Measurements from ENCODE around the gene PIK3CD.

DNA sequence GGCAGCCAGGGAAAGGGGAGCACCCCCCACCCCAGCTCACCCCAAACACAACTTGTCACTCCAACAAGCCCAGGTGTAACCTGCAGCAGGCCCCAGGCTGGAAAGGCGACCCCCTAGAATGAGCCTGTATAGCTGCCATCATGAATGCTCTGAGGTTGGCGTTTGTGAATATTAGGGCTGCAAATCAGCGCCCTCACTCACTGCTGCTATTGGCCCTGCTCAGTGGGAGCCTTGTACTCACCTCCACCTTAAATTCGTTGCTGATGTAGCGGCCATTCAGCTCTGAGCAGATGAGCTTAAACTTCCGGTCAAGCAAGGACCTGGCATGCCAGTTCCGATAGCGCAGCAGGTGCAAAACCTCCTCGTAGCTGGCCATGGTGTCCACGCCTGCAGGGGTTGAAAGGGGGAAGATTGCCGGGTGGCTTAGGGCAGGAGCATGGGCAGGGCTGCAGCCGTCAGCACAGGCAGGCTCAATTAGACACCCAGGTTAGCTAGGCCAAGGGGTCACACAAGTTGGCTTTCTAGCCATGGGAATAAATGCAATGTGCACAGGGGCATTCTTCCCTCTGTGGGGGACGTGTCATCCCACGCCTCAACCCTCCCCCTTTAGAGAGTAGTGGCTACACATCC is 81.7 kb downstream of the PIK3CD start:
- TF ChIP-seq CTCF (conservative IDR thresholded peaks at IDR 0.05; ENCODE audit: low read length): no peak
- TF ChIP-seq EZH2phosphoT487 (IDR thresholded peaks at IDR 0.05; ENCODE audit: borderline replicate concordance, low read depth, low read length): no peak
